HG03378 (cell line): ENCODE data around the gene FAM149A.

ENCODE experiments used
- ATAC-seq: cut with Tn5 transposase; IDR thresholded peaks from one replicate; pipeline ENCODE4 v1.9.1; 2021; ENCODE audit warnings: mild to moderate bottlenecking, moderate library complexity; ENCODE audit not compliant: unreplicated experiment

Gene FAM149A

DNA sequence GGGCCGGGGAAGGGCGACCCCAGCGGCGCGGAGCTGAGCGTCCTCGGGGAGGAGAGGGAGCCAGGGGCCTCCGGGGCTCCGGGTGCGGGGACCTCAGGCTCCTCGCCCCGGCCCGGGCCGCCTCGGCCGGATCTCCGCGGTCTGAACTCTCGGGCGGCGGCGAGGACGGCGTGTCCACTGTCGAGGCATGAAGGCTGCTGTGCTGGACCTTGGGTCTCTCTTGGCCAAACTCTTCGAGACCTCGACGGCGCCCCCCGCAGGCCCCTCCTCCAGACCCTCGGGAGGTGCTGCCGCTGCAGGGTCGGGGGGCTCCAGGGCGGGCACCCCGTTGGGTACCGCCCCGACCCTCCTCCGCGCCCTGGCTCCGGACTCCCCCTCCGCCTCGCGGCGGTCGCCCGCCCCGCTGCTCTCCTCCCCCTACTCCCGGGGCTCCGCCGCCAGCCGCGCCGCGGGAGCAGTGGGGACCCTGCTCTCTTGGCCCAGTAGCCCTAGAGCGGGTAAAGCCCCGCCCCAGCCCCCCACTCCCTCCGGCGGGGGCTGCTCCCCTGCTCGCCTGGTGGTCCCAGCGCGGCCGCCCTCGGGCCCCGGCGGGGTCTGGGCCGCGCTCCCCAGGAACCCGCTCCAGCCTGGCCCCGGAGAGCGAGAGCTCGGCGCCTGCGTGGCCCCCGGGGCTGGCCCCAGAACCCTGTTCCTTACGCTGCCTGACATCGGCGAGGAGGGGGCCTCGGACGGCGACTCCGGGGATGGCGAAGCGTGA is 564 bp downstream of the FAM149A start:
- no peak for ATAC-seq

DNA sequence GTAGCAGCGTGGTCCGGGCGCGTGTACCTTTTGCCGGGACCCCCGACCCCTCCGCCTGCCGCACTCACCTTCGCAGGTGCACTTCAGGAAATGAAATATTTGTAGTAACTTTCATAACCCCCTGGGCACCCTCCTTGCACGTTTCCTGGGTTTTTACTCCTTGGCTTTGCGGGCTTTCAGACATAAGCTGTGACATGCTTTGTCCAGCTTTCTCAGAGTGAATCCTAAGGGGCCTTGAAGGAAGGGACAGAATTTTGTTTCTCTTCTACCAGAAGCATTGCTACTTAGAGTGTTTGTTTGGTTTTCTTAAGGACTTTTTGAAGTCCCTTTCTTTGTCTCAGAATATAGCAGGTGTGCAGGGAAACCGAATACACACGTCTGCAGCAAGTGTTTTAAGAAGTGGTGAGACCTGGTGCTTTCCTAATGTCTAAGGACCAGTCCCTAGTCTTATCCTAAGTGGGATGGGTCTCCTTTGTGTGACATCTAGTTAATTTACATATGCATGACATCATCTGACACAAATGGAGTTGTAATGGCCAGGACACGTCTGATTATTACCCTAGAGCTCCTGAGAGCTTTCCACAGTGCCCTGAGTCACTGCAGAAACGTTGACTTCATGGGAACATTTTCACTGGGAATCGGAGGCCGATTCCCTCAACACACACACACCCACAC is 1.3 kb downstream of the FAM149A start:
- no peak for ATAC-seq

GRCh38 chr4:186107947-186108346 is 3.4 kb downstream of the FAM149A start:
- ATAC-seq = no peak

GRCh38 chr4:186108391-186108790 is 3.9 kb downstream of the FAM149A start:
- no peak for ATAC-seq

GRCh38 chr4:186109245-186109644 is 4.7 kb downstream of the FAM149A start:
- ATAC-seq = no peak

GRCh38 chr4:186116697-186117096 is 12.2 kb downstream of the FAM149A start:
- ATAC-seq = no peak

GRCh38 chr4:186118582-186118981 is 14.1 kb downstream of the FAM149A start:
- ATAC-seq = no peak

DNA sequence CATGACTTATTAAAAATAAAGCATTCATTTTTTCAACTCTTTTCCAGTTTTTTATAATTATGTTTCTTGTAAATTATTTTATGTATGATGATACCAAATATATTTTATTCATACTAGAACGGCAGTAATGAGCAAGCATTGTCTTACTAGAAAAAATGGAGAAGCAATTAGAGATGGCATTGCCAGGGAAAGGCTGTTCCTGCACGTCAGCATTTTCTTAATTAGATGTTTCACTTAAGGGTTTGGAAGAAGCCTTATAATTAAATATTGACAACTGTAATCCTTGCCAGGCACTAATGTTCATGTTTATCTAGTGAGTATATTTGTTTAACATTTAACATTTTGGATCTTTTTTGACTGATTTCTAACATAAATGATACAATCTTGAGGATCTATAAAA is 16.6 kb downstream of the FAM149A start:
- no peak for ATAC-seq

DNA sequence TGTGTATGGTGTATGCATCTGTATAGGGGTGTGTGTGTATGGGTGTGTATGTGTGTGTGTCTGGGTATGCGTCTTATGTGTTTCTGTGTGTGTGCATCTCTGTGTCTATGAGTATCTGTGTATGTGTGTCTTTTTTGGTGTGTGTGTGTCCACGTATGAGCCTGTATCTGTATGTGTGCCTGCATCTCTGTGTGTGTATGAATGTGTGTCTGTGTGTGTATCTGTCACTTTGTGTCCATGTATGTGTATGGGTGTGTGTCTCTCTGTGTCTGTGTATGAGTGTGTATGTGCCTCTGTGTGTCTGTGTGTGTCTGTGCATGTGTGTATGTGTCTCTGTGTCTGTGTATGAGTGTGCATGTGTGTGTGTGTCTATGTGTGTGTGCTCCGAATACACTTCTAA is 24.3 kb downstream of the FAM149A start:
- ATAC-seq = no peak

DNA sequence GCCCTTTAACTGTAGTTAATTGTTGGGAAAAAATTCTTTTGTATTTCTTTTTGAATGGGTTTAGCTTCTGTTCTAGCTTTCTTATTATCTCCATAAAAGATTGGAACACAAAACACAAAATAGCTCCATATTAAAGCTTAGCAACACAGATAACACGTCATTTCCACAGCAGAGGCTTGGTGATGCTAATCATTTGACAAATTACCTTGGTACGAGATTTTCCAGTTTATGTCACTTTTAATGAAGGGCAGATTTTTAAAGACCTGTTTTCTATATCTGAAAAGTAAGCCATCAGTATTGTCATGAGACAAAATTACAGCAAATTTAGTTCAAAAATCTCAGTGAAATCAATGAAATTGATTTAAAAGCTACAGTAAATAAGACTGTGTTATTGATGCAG is 27.4 kb downstream of the FAM149A start:
- ATAC-seq = no peak

- no peak for ATAC-seq
Observed at GRCh38 chr4:186132577-186133242, 28.2 kb downstream of the FAM149A start.

DNA sequence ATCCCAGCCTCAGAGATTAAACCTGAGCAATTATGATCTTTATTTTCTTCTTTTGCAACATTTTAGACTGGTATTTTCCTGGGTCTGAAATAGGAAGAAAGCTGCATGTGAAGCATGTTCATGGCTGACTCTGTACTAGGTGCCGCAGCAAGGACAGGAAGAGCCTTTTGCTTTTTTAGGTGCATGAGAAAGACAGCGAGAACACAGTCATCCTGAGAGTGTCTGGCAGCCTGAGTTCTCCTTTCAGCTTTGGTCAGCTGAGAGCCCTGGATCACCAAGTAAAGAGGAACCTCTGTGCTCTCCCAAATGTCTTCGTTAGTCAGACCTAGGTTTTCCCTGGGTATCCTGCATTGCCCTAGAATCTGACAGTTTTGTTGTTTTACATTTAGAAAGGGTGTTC is 29.8 kb downstream of the FAM149A start:
- peak; percentile 99 for ATAC-seq

DNA sequence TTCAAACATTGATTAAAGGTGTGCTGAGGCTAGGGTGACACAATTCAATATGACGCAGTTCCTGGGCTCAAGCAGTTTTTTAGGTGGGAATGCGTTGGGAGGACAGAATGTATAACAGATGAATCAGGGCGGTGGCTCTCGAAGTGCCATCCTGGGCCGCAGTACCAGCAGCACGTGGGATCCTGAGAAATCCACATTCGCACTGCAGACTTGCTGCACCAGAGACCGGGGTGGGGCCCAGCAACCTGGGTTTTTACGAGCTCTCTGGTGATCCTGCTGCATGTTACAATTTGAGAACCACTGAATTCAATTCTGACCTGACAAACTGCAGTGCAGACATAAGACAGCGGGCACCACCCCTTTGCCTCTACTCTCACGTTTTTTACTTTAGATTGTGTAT is 30.4 kb downstream of the FAM149A start:
- ATAC-seq = no peak

GRCh38 chr4:186137196-186137794 is 32.8 kb downstream of the FAM149A start:
- ATAC-seq = peak; percentile 37

GRCh38 chr4:186144198-186144945 is 39.9 kb downstream of the FAM149A start:
- peak; percentile 37 for ATAC-seq

- ATAC-seq = peak; percentile 29
Observed at GRCh38 chr4:186144946-186145569, 40.6 kb downstream of the FAM149A start.

- ATAC-seq = no peak
Observed at GRCh38 chr4:186146458-186146857, 42.0 kb downstream of the FAM149A start.

- ATAC-seq = peak; percentile 43
Observed at GRCh38 chr4:186148336-186148975, 44.0 kb downstream of the FAM149A start.

DNA sequence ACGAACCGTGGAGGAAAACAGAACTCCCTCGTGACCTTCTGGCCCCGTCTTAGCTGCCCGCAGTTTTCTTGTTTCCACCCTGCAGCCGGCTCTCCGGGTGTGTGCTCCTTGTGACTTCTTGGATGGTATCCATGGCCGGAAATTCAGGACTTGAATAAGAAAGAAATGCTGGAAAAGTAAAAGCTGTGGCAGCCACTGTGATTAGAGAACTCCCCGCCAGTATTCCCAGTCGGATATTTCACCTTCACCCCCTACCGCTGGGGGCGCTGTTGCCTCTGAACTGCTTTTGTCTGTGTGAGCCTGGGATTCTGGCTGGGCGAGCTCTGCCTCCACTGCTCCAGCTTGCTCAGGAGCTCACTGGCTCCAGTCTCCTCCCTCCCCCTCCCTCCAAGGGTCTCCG is 45.4 kb downstream of the FAM149A start:
- ATAC-seq = no peak

DNA sequence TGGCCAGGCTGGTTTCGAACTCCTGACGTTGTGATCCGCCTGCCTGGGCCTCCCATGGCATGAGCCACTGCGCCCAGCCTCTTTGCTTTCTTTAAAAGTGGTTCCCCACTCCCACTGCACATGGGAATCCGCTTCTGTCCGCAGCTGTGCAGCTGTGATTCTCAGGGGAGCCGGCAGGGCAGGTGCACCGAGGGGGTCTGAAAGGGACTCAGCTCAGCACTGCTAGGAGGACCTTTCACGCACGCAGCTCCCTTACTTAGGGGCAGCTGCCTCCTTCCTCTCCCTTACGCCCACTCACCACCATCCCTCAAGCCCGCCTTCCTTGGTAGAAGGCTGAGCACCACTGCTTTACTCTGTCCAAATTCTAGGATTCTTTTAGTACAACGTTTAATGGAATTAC is 46.4 kb downstream of the FAM149A start:
- ATAC-seq = no peak
